GM12891 (cell line): ENCODE measurements around the gene APLN.

Source experiments
- PAX5 ChIP-seq: IDR thresholded peaks from 2 replicates; pipeline ENCODE4 v1.6.1; 2011; ENCODE audit warnings: low read length, moderate library complexity, mild to moderate bottlenecking; ENCODE audit not compliant: insufficient read depth, severe bottlenecking
- POLR2A ChIP-seq: IDR thresholded peaks from 2 replicates; pipeline ENCODE4 v1.6.1; 2011; ENCODE audit warnings: low read depth, low read length, control low read depth
- POLR2AphosphoS5 ChIP-seq: IDR thresholded peaks from 2 replicates; pipeline ENCODE4 v1.6.1; 2011; ENCODE audit warnings: low read depth, low read length, control low read depth
- TAF1 ChIP-seq: IDR thresholded peaks from 2 replicates; pipeline ENCODE4 v1.6.1; 2011; ENCODE audit warnings: low read depth, low read length, control low read depth

- TF ChIP-seq POLR2A, result no peak
- TF ChIP-seq PAX5, result no peak
- TF ChIP-seq TAF1, result no peak
- no peak for TF ChIP-seq POLR2AphosphoS5
These were observed 45.4 kb downstream of the APLN start for GRCh38 chrX:129609395-129609794.
